ENCODE measurements around the gene IFT20. TPM values are rescaled to one million over a fixed set of nuclear protein-coding genes. Genes with fewer than 3 reads are reported as not detected.

Gene IFT20
- total and polyA plus RNA-seq, 9 of the 15 experiments (the other 6 are each of a cell fraction or from before 2014, with no cell fraction given), result 11.2 to 38.6 (median 20.1) TPM

GRCh38 chr17:28318759-28319597 lies 16.3 kb downstream of the IFT20 start, which contains the start of gene TMEM97 (continued):
- no peak for TF ChIP-seq THAP7 (CRISPR knock-in tag; IDR thresholded peaks at IDR 0.05)
- TF ChIP-seq NFATC3 (IDR thresholded peaks at IDR 0.05), result peak; percentile 96
- peak; percentile 97 for TF ChIP-seq MYC (IDR thresholded peaks at IDR 0.05; ENCODE audit: low read depth, low read length)
- no peak for TF ChIP-seq MYC (CRISPR knock-in tag; IDR thresholded peaks at IDR 0.05; ENCODE audit: borderline replicate concordance, low read depth)
- TF ChIP-seq KLF10 (CRISPR knock-in tag; IDR thresholded peaks at IDR 0.05), result no peak
- 0 out of 2 replicates have a peak, but pooled peaks have one; percentile 63 for TF ChIP-seq RNF2 (IDR thresholded peaks at IDR 0.05)
- TF ChIP-seq ZNF12 (CRISPR knock-in tag; IDR thresholded peaks at IDR 0.05), result 0 out of 2 replicates have a peak, but pooled peaks have one; percentile 13
- TF ChIP-seq CTBP1 (IDR thresholded peaks at IDR 0.05; ENCODE audit: borderline replicate concordance), result peak; percentile 95
- 0 out of 2 replicates have a peak, but pooled peaks have one; percentile 8 for TF ChIP-seq ZBTB9 (CRISPR knock-in tag; IDR thresholded peaks at IDR 0.05)
- peak; percentile 93 for TF ChIP-seq POLR2A (conservative IDR thresholded peaks at IDR 0.05)
- TF ChIP-seq CBFB (CRISPR knock-in tag; IDR thresholded peaks at IDR 0.05), result peak; percentile 83
- peak; percentile 11; the same call in 1 of the 2 replicates for TF ChIP-seq RAD51 (IDR thresholded peaks at IDR 0.05; ENCODE audit: borderline replicate concordance, low read depth)
- peak; percentile 87 for TF ChIP-seq RBM25 (IDR thresholded peaks at IDR 0.05; ENCODE audit: low read depth, low read length, severe bottlenecking)
- TF ChIP-seq AFF4 (CRISPR knock-in tag; IDR thresholded peaks at IDR 0.05), result no peak
- peak; percentile 72 for TF ChIP-seq PHF8 (IDR thresholded peaks at IDR 0.05; ENCODE audit: borderline replicate concordance, low read length)
- no peak for TF ChIP-seq ZNF253 (CRISPR knock-in tag; conservative IDR thresholded peaks at IDR 0.05)
- no peak for TF ChIP-seq HIVEP1 (CRISPR knock-in tag; IDR thresholded peaks at IDR 0.05)
- peak; percentile 26; the same call in 1 of the 2 replicates for TF ChIP-seq NCOA1 (IDR thresholded peaks at IDR 0.05; ENCODE audit: low read depth)
- no peak for TF ChIP-seq NCOA6 (IDR thresholded peaks at IDR 0.05)
- no peak for TF ChIP-seq FIP1L1 (IDR thresholded peaks at IDR 0.05; ENCODE audit: low read depth, low read length, poor library complexity, severe bottlenecking)
- TF ChIP-seq HMGXB4 (CRISPR knock-in tag; IDR thresholded peaks at IDR 0.05), result peak; percentile 47
- peak; percentile 75; the same call in 1 of the 2 replicates for TF ChIP-seq MTA1 (IDR thresholded peaks at IDR 0.05; ENCODE audit: borderline replicate concordance)

All from K562 (cell line).